HG03135 (cell line): Measurements from ENCODE around the gene MCRS1.

Experiments
- ATAC-seq: cut with Tn5 transposase; IDR thresholded peaks from one replicate; pipeline ENCODE4 v1.9.1; 2021; ENCODE audit warnings: mild to moderate bottlenecking, moderate library complexity; ENCODE audit not compliant: unreplicated experiment

Gene MCRS1

GRCh38 chr12:49556391-49557186 is 11.4 kb downstream of the MCRS1 start:
- ATAC-seq = no peak

GRCh38 chr12:49555631-49556390 is 12.1 kb downstream of the MCRS1 start:
- ATAC-seq = no peak

DNA sequence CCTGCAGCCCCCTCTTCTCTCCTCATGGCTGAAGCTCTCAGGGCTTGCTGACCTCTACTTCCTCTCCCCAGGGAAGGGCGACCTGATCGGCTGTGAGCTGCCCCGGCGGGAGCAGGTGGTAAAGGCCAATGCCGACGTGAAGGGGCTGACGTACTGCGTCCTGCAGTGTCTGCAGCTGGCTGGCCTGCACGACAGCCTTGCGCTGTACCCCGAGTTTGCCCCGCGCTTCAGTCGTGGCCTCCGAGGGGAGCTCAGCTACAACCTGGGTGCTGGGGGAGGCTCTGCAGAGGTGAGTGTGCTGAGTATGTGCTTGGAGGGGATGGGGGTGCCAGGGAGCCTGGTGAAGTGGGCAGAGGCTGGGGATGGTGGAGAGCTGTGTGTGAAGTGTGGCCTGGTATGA is 13.7 kb downstream of the MCRS1 start:
- no peak for ATAC-seq

- ATAC-seq = no peak
These were observed 14.3 kb downstream of the MCRS1 start for GRCh38 chr12:49553512-49554088.

GRCh38 chr12:49552899-49553298 is 15.0 kb downstream of the MCRS1 start:
- ATAC-seq = no peak

DNA sequence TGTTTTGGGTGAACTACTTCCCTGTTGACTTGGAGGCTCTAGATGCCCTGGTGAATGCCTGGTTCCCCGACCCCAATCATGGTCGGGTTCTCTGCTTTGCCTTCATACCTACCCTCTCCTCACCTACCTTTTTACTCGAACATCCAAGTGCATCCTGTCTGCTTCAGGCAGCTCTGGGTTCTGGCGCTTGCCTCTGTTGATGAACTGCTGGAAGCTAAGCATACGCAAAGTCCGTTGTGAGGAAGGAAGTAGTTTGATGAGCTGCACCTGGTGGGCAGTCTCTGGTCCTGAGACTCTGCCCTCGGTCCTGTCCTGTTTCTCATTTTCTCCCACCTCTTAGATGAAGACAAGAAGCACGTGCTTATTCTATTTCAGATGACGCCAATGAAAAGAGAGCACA is 15.5 kb downstream of the MCRS1 start:
- no peak for ATAC-seq

DNA sequence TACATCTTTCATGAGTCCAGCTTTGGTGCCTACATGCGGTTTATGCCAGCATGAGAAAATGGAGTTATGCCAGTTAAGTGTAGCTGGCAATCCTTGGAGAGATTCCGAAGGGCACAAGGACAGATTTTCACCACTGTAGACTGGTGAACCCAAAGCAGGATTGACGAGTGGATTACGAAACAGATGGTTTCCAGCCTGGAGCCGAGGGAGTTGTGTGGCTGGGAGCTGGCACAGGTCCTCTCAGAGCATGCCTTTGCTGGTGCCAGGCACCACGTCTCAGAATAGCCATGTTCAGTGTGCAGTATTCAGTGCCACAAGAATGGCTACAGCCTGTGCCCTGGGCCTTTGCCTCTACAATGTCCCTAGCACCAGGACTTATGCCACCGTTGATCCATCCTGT is 15.9 kb downstream of the MCRS1 start:
- ATAC-seq = no peak

DNA sequence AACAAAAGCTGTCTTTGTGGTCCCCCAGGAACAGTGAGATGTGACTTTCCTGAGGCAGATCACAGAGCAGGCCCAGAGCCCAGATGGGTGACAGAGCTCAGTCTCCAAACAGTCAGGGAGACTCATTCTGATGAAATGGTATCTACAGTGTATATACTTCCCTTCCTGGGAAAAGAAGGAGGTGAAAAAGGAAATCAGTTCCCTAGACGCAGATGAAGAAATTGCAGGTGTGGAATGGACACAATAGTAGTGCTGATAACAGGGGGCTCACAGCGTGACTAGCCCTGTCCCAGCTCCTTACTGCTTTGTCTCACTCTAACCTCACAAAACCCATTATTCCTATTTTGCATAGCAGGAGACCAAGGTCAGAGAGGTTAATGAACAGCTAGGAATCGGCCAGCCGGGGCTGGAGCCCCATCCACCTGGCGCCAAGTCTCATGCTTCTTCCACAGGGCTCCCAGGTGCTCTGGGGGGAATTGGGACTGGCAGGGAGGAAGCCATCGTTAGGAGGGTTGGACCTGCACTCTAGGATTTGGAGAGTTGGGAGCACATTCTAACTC is 17.2 kb downstream of the MCRS1 start:
- no peak for ATAC-seq

DNA sequence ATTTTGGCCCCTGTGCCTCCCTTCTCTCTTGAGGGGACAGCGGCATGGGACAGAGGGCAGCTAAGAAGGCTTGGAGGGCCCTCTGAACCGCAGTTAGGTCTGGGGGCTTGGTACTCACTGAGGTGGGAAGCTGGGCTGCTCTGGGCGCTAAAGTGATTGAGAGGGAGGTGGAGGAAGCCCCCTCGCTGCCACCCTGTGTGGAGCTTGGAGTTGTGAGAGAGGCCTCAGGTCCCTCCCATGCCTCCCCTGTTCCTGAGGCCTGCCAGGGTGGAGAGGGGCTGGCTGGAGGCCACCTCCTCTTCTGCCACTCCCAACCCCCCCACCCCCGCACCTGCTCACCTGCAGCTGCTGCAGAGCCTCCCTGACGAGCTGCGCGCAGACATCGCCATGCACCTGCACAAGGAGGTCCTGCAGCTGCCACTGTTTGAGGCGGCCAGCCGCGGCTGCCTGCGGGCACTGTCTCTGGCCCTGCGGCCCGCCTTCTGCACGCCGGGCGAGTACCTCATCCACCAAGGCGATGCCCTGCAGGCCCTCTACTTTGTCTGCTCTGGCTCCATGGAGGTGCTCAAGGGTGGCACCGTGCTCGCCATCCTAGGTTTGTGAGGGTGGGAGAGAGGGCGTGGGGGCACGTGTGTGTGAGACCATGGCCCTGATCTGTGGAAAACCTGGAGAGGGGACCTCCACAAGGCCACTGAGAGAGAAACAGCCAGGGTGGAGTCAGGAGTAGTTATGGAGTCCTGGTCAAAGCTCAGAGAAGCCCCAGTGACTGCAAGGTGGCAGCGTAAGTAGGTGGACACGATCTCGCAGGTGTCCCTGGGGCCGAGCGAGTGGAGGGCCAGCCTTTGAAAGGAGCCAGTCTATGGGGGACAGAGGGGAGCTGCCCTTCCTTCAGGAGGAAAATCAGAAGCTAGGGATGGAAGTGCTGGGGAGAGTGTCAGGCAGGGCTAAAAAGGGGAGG is 17.9 kb downstream of the MCRS1 start:
- ATAC-seq = no peak

DNA sequence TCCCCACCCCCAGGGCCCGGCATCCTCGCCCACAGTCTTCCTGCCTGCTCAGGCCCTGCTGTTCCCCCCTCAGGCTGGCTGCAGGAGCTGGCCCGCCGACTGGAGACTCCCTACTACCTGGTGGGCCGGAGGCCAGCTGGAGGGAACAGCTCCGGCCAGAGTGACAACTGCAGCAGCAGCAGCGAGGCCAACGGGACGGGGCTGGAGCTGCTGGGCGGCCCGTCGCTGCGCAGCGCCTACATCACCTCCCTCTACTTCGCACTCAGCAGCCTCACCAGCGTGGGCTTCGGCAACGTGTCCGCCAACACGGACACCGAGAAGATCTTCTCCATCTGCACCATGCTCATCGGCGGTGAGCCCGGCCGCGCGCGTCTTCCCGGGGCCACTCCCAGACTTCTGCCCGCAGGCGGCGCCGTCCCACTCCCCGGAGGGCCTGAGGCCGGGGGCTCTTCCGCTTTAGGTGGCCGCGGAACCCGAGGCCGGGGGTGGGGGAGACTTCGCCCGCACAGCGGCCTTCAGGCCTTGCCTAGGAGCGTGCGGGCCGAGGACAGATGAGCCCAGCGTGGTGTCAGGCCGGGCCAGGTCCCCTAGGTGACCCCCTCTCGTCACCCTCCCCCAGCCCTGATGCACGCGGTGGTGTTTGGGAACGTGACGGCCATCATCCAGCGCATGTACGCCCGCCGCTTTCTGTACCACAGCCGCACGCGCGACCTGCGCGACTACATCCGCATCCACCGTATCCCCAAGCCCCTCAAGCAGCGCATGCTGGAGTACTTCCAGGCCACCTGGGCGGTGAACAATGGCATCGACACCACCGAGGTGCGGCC is 18.9 kb downstream of the MCRS1 start:
- no peak for ATAC-seq

GRCh38 chr12:49548481-49548821 is 19.5 kb downstream of the MCRS1 start:
- ATAC-seq = no peak

GRCh38 chr12:49547090-49547690 is 20.8 kb downstream of the MCRS1 start:
- no peak for ATAC-seq

GRCh38 chr12:49546481-49546880 is 21.5 kb downstream of the MCRS1 start:
- no peak for ATAC-seq

DNA sequence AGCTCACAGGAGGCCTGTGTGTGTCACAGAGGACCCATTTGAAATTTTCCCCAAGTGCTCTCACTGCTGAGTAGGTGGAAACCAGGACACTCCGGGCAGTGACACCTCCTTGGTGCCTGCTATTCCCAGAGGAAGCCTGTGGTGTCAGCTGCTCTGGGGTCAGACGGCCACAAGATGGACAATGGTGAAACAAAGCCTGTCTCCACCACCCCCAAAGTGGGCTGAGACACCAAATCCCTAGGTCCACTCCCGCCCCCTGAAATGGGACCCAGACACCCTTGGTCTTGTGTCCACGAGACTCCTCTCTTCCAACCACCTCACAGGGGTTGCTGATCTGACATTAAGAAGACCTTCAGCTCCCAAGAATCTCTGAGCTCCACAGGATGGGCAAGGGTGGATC is 22.1 kb downstream of the MCRS1 start:
- no peak for ATAC-seq

DNA sequence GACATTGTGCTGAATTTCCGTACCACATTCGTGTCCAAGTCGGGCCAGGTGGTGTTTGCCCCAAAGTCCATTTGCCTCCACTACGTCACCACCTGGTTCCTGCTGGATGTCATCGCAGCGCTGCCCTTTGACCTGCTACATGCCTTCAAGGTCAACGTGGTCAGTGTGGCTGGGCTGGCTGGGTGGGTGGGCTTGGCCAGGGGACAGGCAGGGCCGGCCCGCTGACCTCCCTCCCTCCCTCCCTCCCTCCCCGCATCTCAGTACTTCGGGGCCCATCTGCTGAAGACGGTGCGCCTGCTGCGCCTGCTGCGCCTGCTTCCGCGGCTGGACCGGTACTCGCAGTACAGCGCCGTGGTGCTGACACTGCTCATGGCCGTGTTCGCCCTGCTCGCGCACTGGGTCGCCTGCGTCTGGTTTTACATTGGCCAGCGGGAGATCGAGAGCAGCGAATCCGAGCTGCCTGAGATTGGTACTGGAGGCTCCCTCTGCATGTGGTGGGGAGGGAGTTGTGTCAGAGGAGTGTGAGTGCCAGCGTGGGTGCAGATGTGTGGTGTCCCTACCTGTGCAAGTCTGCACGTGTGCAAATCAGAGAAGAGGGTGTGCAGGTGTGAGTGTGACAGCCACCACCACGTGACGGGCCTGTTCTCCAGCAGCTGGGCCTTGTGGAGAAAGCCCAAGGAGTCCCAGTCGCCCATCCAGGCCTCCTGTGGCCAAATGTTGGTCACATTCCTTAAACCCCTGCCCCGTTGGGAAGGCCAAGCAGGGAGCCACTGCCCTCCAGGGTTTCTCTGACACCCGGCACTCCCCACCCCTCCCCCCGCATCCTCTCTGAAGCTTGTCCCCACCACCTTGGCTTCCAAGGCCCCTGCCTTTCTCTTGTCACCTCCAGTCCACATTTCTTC is 23.8 kb downstream of the MCRS1 start:
- no peak for ATAC-seq

GRCh38 chr12:49543221-49543913 is 24.6 kb downstream of the MCRS1 start:
- no peak for ATAC-seq

DNA sequence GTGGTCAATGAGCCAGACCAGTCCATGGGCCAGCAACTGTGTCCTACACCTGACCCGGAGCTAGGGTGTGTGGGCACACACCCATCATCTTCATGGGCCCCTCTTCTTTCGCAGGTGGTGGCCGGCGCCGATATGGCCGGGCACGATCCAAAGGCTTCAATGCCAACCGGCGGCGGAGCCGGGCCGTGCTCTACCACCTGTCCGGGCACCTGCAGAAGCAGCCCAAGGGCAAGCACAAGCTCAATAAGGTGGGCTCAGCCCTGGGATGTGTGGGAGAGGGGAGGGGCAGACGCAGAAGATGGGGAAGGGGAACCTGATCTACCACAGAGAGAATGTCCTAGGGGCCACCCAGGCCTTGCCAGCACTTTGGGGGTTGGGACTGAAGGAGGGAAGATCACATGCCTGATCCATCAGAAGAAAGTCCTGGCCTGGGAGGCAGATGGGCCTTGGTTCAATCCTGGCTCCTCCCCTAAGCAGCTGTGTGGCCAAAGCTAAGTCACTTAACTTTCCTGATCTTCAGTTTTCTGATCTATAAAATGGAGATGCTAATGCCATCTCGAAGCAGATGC is 25.3 kb downstream of the MCRS1 start:
- no peak for ATAC-seq
